NCI-H1694 (cell line): ENCODE results near the gene SHE.
"Not testable (repeated sequence)": the region's sequence is repeated elsewhere in the genome, so short reads cannot be mapped to it uniquely, and the experiment has no call there.

Source experiments
- DNase-seq: peaks from one replicate; lab custom pipeline; 2025; lab: John Stamatoyannopoulos, UW

SHE gene

DNA sequence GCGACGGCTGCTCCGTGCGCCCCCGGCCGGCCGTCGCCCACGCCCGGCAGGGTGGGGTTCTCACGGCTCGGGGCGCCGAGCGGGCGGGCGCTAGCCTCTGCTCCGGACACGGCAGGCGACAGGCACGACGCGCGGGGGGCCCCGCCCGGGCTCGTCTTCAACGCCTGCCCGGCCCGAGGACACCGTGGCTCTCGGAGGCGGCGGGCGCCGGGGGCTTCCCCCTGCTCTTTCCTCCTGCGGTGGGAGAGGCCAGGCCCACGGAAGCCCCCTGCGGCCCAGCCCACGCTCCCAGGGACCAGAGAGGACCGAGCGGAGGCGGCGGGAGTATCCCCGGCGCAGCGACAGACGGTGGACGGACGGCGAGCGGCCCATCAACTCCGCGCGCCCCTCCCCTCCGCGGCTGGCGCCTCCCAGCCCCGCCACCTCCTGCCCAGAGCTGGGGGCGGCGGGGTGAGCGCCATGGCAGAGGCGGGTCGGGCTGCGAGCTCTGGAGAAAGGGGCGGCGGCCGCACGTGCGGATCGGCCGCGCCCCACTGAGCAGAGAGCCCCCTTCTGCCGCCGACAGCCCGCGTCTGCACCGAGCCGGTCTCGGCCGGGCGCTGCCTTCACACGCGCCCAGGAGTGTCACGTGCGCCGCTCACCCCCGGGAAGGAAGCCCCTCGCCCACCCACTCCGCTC lies at the start of gene SHE, which contains the start of gene TDRD10:
TSS of gene SHE (minus strand) at position 347 of the 678 bp plus-strand sequence. CDS start 386 bp downstream, outside the sequence.
TSS of gene TDRD10 (plus strand) at position 154 of the 678 bp plus-strand sequence. CDS start 4,685 bp downstream, outside the sequence.
- no peak for DNase-seq

GRCh38 chr1:154551474-154551873 lies 49.3 kb upstream of the SHE start:
- no peak for DNase-seq

GRCh38 chr1:154550657-154551056 lies 48.4 kb upstream of the SHE start:
- no peak for DNase-seq

DNA sequence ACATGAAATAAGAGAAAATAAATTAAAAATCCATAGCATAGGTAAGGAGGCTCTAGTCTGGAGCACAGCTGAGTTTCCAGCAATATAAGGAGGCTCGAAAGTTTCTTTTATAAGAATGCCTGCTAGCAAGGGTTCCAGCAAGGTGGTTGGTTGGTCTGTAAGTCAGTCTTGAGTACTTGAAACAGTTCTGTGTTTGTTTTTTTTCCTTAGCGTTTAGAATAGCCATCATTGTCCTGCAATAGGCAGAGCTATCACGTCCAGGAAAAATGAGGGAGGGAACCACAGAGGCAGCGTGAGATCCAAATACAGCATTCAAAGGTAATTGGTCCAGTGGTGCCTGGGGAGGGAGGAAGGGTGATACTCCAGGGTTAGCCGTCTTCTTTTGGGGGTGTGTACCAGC lies 47.9 kb upstream of the SHE start:
- no peak for DNase-seq

DNA sequence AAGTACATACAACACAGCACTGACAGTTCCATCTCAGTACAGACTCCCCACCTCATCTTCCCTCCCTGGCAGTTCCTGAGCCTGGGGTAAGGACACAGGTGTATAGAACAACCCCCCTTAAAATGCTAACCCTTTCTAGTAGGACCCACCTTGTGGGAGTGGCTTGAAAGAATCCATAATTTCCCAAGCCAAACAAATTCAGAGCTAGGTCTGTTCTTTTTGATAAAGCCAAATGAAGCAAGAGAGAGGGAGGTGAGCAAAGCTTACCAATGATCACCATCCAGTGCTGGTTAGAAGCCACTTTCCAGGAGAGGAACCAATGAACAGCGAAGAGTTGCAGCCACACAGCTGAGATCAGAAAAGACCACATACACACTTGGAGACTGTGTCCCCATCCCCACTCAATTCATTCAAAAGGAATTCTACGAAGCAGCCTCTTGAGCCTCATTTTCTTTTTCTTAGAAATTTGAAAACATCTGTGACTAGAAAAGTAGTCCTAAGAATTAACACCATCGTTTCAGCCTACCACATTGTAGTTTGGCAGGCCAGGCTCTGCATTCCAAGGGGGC lies 47.1 kb upstream of the SHE start:
- DNase-seq = no peak

GRCh38 chr1:154548028-154548427 lies 45.8 kb upstream of the SHE start:
- DNase-seq = no peak

DNA sequence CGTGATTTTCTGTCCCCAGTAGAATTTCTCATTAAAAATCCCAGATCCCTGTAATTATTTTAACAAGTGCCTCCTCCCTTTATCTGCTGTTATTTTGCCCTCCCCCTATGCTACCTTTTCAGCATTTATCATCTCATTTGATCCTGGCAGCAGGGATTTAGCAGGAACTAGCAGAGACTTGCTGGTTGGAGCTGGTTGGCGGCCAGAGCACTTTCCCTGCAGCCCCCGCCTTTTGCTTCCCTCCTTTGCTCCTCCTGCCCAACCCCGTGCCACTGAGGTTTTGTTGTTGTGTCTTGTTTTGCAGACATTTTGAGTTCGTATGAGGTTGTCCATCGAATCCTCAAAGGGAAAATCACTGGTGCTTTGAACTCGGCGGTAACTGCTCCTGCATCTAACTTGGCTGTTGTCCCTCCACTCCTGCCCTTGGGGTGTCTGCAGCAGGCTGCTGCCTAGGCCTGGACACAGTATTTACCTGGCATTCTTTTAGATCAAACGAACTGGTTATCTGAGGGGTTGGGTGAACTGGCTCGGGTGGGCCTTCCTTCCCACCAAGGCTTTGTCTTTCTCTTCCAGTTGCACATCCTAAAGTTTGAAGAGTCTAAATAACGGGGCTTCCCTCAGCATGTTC lies 45.0 kb upstream of the SHE start:
- peak; percentile 37 for DNase-seq

DNA sequence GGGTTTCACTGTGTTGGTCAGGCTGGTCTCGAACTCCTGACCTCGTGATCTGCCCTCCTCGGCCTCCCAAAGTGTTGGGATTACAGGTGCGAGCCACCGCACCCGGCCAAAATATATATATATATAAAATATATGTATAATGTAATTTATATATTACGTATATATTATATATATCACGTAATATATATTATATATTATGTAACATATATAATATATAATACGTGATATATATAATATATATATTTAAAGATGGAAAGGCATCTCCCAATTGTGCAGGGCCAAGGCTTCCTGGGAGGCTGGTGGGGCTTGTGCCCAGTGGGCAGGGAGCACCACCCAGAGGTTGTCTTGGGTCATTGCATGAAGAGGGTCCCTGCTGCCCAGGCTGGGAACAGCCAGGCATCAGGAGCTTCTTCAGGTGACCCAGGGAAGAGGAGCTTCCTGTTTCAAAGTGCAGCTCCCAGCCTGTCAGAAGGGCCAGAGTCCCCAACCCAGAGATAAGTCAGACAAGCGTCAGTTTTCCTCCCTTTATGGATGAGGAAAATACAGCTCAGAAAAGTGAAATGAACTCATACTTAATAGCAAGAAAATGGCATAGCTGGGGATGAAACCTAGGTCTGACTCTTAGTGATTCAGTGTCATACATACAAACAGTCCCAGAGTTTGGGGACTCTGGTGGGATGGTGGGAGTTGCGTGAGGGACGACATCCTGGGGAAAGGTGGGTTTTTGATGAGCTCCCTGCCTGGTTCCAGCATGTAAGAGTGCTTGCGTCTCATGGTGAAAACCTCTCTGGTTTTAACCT lies 44.3 kb upstream of the SHE start:
- DNase-seq = peak; percentile 90

DNA sequence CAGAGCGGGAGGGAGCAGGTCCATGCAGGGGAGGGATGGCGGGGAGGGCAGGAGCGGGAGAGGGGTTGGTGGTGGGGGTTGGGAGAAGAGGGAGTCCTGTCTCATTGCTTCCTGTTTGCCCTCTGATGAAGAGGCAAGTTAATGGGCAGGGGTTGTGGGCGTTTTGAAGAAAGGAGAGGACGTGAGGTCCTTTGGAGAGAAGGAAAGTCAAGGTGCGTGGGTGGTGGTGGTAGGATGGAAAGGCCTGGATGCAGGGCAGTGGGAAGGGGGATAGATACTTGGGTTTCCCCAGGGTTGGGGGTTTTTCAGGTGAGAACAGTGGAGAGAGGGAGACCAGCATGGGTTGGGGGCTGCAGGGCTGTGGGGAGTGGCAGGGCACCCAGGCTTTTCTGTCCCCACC lies 39.0 kb upstream of the SHE start:
- DNase-seq = no peak

DNA sequence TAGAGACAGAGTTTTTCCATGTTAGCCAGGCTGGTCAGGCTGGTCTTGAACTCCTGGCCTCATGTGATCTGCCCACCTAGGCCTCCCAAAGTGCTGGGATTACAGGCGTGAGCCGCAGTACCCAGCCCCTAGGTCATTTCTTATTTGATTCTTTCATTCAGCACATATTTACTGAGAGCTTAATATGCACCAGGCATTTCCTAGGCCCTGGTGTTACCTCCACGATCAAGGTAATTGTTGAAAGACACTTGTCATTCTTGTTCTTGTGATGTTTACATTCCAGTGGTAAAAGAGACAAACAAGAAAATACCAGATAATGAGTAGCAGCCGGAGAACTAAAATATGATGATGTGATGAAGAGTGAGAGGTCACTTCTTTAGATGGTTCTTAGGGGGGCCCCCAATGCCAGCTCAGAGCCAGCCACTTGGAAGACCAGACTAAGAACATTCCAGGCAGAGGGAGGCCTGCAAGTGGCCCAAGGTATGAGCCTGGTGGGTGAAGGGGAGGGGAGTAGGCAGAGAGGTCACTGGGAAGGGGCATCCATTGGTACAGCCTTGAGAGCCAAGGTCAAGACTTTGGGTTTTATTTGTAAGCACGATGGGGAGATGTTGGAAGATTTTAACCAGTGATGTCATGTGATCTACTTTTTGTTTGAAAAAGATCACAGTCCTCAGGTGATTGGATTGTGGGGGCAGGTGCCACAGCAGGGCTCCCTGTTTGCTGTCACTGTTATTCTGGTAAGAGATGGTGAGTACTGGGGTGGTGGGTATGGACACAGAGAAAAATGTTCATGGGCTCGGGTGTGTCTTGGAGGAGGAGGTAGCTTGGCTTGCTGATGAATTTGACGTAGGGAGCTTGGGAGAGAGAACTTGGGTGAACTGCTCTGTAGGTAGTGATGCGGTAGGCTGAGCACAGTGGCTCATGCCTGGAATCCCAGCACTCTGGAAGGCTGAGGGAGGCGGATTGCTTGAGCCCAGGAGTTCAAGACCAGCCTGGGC lies 37.6 kb upstream of the SHE start:
- no peak for DNase-seq

- DNase-seq = no peak
Measured at GRCh38 chr1:154536570-154536969, 34.4 kb upstream of the SHE start.

GRCh38 chr1:154533952-154534844 lies 32.0 kb upstream of the SHE start:
- peak; percentile 38 for DNase-seq

DNA sequence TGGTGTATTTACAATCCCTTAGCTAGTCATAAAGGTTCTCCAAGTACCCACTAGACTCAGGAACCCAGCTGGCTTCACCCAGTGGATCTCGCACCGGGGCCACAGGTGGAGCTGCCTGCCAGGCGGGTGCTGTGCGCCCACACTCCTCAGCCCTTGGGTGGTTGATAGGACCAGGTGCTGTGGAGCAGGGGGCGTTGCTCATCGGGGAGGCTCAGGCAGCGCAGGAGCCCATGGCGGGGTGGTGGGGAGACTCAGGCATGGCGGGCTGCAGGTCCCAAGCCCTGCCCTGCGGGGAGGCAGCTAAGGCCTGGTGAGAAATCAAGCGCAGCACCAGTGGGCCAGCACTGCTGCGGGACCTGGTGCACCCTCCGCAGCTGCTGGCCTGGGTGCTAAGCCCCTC lies 29.7 kb upstream of the SHE start:
- DNase-seq = not testable (repeated sequence)

- no peak for DNase-seq
Measured at GRCh38 chr1:154529308-154529707, 27.1 kb upstream of the SHE start.

DNA sequence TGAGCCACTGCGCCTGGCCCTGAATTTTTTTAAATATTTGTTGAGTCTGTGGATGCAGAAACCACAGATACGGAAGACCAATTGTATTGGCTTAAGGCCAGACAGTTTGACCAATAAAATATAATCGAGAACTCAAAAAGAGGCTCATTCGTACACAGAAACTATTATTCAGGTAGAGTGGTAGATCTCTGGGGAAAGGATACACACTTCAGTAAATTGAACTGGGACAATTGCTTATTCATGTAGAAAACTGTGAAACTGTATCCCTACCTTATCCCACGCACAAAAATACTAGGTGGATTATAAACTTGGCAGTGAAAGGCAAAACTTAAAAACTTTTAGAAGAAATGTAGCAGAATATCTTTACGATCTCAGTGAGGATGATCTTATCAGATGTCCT lies 25.0 kb upstream of the SHE start:
- DNase-seq = no peak

DNA sequence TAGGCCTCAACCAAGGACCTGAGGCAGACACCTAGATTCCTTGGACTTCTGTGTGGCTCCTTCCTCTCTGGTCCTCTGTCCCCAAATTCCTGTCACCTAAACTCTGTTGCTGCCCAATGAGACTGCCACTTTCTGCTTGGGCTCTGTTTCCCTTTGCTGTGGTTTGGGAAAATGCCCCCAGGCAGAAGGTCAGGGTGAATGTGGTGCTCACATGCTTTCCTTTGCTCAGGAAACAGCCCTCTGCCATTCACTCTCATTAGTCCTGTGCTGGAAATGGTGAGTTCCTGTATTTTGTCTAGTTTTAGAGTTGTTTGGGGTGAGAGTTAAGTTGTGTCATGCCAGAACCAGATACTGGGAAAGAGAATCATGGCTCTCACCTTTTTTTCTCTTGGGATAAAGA lies 22.7 kb upstream of the SHE start:
- DNase-seq = no peak

GRCh38 chr1:154521695-154522094 lies 19.5 kb upstream of the SHE start:
- DNase-seq = no peak

- DNase-seq = no peak
Measured at GRCh38 chr1:154520333-154520732, 18.1 kb upstream of the SHE start.

DNA sequence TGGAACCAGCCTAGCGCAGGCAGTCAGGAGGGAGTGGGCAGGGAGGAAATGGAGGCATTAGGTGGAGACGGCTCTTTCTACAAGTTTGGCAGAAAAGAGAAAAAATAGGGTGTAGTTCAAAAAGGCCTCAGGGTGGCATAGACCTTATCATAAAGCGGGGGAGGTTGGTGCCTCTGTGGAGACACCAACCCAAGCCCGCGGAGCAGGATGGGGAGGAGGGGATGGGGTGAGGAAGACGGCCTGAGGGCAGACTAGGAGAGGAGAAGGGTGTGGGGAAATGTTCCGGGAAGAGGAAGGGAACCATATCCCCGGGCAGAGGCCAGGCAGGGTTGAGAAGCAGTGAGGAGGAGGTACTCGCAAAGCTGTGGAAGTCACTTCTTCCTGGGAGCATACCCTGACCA lies 17.4 kb upstream of the SHE start:
- no peak for DNase-seq

- no peak for DNase-seq
Measured at GRCh38 chr1:154517661-154518060, 15.4 kb upstream of the SHE start.
